HG03064 (cell line): ENCODE data around the gene UFSP1.

ENCODE experiments used
- ATAC-seq: cut with Tn5 transposase; IDR thresholded peaks from one replicate; pipeline ENCODE4 v1.9.1; 2021; ENCODE audit warnings: low read depth; ENCODE audit not compliant: unreplicated experiment

The UFSP1 gene

GRCh38 chr7:100895956-100896731 is 6.6 kb upstream of the UFSP1 start:
- ATAC-seq, result no peak

GRCh38 chr7:100895701-100895955 is 6.1 kb upstream of the UFSP1 start, which contains the start of gene ACHE:
TSS of gene ACHE (minus strand) at chr7:100895888. CDS start at chr7:100894232, 1,656 bp downstream.
- ATAC-seq, result no peak

- ATAC-seq, result no peak
Observed at GRCh38 chr7:100894860-100895700, 5.6 kb upstream of the UFSP1 start.

DNA sequence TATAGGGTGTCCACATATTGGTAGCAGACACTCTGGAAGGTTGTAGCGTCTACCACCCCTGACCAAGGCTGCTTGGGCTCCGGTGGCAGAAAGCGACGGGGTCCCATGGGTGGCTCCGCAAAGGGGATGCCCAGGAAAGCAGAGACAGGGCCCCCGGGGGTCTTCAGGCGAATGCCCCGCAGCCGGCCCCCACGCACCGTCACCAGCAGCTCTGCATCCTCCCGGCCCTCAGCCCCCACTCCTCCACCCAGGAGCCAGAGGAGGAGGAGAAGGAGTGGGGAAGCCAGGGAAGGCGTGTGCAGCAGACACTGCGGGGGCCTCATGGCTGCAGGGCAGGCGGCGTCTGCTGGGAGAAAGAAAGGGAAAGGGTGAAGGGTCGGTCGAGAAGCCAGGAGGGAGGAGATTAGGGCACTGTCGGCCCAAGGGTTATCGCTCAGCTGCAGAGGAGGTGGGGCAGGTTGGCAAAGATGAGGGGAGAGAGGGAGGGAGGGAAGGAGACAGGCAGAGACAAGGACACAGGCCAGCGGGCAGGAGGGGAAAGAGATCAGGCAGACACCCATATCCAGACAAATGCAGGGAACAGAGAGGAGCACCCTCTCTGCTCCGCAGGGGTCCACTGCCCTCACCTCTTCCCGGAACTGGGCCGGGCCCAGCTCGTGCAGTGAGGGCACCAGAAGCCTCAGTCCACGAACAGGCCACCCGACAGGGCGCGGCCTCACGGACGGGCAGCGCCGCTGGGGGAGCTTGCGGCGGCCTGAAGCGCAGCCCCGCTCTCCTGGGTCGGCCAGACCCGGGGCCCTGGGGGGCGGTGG is 4.6 kb upstream of the UFSP1 start:
- ATAC-seq, result no peak

GRCh38 chr7:100893318-100893895 is 3.9 kb upstream of the UFSP1 start:
- ATAC-seq, result no peak

GRCh38 chr7:100892364-100893317 is 3.1 kb upstream of the UFSP1 start:
- ATAC-seq, result no peak

GRCh38 chr7:100891568-100892247 is 2.2 kb upstream of the UFSP1 start:
- ATAC-seq, result no peak

GRCh38 chr7:100890653-100891567 is 1.4 kb upstream of the UFSP1 start:
- ATAC-seq, result no peak

DNA sequence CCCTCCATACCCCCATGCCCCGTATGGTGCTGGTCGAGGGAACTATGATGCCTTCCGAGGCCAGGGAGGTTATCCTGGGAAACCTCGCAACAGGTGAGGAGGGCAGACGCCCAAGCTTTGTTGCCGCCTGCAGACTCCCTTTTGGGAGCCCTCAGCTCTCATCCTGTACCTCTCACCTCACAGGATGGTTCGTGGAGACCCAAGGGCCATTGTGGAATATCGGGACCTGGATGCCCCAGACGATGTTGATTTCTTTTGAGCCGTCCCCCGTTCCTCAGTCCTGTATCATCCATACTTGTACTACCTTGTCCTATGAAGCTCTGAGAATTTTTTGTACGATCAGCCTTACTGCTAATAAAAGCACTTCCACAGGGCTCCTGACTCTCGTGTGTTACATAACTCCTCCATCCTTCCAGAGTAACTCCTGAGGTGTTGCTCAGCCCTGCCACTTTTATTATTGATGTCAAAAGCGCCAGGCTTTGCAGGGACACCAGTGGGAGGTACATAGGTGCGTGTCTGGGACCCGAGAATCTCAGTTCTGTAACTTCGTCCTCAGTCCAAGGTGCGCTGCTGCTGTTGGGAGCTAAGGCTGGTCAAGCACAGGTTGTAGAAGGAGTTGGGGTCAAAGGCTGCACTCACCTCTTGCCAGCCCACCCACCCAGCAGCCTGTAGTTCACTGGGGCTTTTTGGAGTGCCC is 1.1 kb downstream of the UFSP1 start:
- no peak for ATAC-seq

- ATAC-seq, result no peak
Observed at GRCh38 chr7:100887516-100888290, 1.8 kb downstream of the UFSP1 start.

- ATAC-seq, result no peak
Observed at GRCh38 chr7:100886936-100887515, 2.5 kb downstream of the UFSP1 start.

GRCh38 chr7:100886142-100886935 is 3.2 kb downstream of the UFSP1 start:
- ATAC-seq, result no peak

DNA sequence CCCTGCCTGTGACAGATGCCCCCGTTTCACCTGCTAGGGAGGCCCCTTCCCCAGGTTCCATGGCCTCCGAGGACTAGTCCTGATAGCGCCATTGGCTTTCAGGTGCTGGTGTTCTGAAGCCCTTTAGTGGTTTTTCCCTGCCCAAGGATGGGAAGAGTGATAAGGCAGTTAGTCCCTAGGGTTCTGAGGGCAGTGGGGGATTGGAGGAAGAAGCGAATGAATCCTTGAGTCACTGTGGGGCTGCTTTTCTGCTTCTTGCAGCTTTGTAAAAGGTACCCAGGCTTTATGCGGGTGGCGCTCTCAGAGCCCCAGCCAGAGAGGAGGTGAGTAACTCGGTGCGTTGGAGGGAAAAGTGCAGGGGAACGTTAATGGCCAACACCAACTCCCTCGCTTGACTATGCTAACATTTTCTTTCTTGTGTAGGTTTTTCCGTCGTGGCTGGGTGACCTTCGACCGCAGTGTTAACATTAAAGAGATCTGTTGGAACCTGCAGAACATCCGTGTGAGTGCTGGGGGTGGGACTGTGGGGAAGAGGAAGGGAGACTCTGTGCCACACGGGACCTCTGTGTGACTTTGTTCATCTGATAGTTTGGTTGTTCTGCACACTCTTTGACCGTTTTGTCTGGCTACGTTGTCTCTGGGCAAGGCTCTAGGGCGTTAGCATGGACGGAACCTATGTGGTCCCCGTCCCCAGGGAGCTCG is 3.9 kb downstream of the UFSP1 start:
- ATAC-seq, result no peak

DNA sequence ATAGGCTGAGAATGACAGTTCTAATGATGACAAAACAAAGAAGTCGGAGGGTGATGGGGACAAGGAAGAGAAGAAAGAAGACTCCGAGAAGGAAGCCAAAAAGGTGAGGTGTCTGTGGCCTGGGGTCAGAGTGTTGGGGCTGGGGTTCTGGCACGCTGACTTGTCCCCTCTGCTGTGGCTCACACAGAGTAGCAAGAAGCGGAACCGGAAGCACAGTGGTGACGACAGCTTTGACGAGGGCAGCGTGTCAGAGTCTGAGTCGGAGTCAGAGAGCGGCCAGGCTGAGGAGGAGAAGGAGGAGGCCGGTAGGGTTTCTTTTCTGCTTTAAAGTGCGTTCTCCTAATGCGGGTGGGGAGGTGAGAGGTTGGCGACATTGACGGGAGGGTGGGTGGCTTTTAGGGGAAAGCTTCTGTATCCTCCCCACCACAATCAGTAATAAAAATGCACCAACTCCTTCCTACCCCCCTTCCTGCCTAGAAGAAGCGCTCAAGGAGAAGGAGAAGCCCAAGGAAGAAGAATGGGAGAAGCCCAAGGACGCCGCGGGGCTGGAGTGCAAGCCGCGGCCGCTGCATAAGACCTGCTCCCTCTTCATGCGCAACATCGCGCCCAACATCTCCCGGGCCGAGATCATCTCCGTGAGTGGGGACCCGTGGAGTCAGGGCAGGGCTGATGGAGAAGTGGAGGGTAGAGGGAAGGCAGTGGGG is 4.6 kb downstream of the UFSP1 start:
- ATAC-seq, result no peak
